Aorta (tissue), 5 donors: ENCODE measurements around the gene MACF1. TPM values are rescaled to one million over a fixed set of nuclear protein-coding genes. Genes with fewer than 3 reads are reported as not detected.
"Not testable (repeated sequence)": the region's sequence is repeated elsewhere in the genome, so short reads cannot be mapped to it uniquely, and the experiment has no call there.

Experiments used
- ATAC-seq: fragments of 200-7000 bp; cut with Tn5 transposase; one replicate; pipeline ENCODE4 v1.9.1; 2022; ENCODE audit warnings: moderate library complexity; ENCODE audit not compliant: low FRiP score
- DNase-seq, 2 donors: peaks; one replicate each; pipeline ENCODE4 v3.0.0-alpha.2; 2020
- H3K27ac ChIP-seq, 2 donors: one replicate each; pipeline ENCODE4 v1.5.1; 2013; ENCODE audit warnings: low read length in 2 of 2, mild to moderate bottlenecking in 2 of 2, moderate library complexity in 2 of 2, control low read depth in 1 of 2, inconsistent platforms in 1 of 2, low read depth in 1 of 2
- H3K27me3 ChIP-seq, 2 donors: one replicate each; pipeline ENCODE4 v1.6.1; 2013; ENCODE audit warnings: control low read depth in 1 of 2, low read length in 1 of 2, mild to moderate bottlenecking in 1 of 2, moderate library complexity in 1 of 2; ENCODE audit not compliant: insufficient read depth in 2 of 2, control insufficient read depth in 1 of 2
- H3K36me3 ChIP-seq, 2 donors: one replicate each; pipeline ENCODE4 v1.6.1; 2013; ENCODE audit warnings: control low read depth in 1 of 2, low read length in 1 of 2, mild to moderate bottlenecking in 1 of 2; ENCODE audit not compliant: insufficient read depth in 2 of 2, control insufficient read depth in 1 of 2
- H3K4me1 ChIP-seq, 2 donors: one replicate each; pipeline ENCODE4 v1.6.1; 2013; ENCODE audit warnings: low read length in 2 of 2, control low read depth in 1 of 2, mild to moderate bottlenecking in 1 of 2, moderate library complexity in 1 of 2; ENCODE audit not compliant: insufficient read depth in 2 of 2, control insufficient read depth in 1 of 2
- H3K4me3 ChIP-seq, 2 donors: one replicate each; pipeline ENCODE4 v1.5.1; 2013; ENCODE audit warnings: low read length in 2 of 2, control low read depth in 1 of 2, mild to moderate bottlenecking in 1 of 2
- H3K9me3 ChIP-seq: one replicate; pipeline ENCODE4 v1.6.1; 2013; ENCODE audit warnings: mild to moderate bottlenecking, low read length; ENCODE audit not compliant: control insufficient read depth
- WGBS, 2 donors: extraction: QIAGEN DNeasy Blood & Tissue Kit; methylation state at CpG; one replicate each; pipeline ENCODE4 v1.1.7; 2013; 5-methylcytosine and 5-hydroxymethylcytosine counted together
- intact Hi-C, 2 donors: fragments of 100-400 bp; cut with DNase I; formaldehyde crosslinking; loops; one replicate each; pipeline versions ENCODE4 v1.14.2 to v1.15.0; 2022
- long read RNA-seq, 2 donors: library from polyadenylated mRNA; unstranded; transcript quantifications; one replicate each; pipeline ENCODE4 v2.0.0, GENCODE V29; 2020 to 2021
- polyA plus RNA-seq, 2 donors: library from polyadenylated mRNA; stranded (reverse); fragments of 200-250 nt; gene quantifications; one replicate each; pipeline ENCODE4 v1.2.3, GENCODE V29; 2013
- total RNA-seq, 2 donors: library from RNA; stranded (reverse); fragmentation: NEBNext Ultra II Directional; extraction: Animal tissue kit (Norgen Biotek cat#: 25700); gene quantifications; one replicate each; pipeline ENCODE4 v1.2.1, GENCODE V29; 2021
- donor health status: healthy with polysubstance abuse.
- donor health status: Bipolar disorder and iron deficiency.
- donor health status: DM: no; HTN: no; CAD: no.
- donor health status: DM: no; HTN: no; CAD: no.
- donor health status: DM: yes; HTN: yes; CAD: no.

The MACF1 gene
- total RNA-seq (100 to 1,000 TPM; 613 to 785 TPM), polyA plus RNA-seq (100 to 1,000 TPM in 1 of 2 donors, 10 to 100 TPM in 1; 38.9 to 159 TPM)
- long read RNA-seq, donor 1, full-length matches to known transcripts, result 5 of 248 reads
- long read RNA-seq, donor 1, partial matches to known transcripts, result 164 of 248 reads
- long read RNA-seq, donor 1, other reads (novel, unspliced or antisense), result 79 of 248 reads
- long read RNA-seq, donor 2, full-length matches to known transcripts, result 4 of 144 reads
- long read RNA-seq, donor 2, partial matches to known transcripts, result 67 of 144 reads
- long read RNA-seq, donor 2, other reads (novel, unspliced or antisense), result 73 of 144 reads

GRCh38 chr1:39204441-39205081, at the start of gene MACF1:
MACF1 (plus strand) TSS chr1:39204695; CDS start chr1:39205023, 328 bp downstream.
- Histone ChIP-seq H3K27ac (peak within 1 kb of the TSS; percentile 77 to 92), H3K4me1 (no peaks in the 10 kb centered on the region), H3K9me3 (no peaks in the 10 kb centered on the region), H3K4me3 (peak within 1 kb of the TSS; percentile 62 to 83), H3K27me3 (no peaks in the 10 kb centered on the region), H3K36me3 (no peaks in the 10 kb centered on the region)
- intact Hi-C loops, result loop anchor here (5.0 kb wide), 1 partner anchor 53 kb away; no protein-coding TSS in a partner anchor
- ATAC-seq (peak; percentile 94), DNase-seq (peak; percentile 83 to 85)
- WGBS, 2 donors, result 0 to 3% methylated on average over 9 of the region's 9 CpGs

- intact Hi-C loops, result no loop called here
- DNase-seq (no peak), ATAC-seq (no peak)
- Histone ChIP-seq H3K27me3 (no peaks in the 10 kb centered on the region), H3K9me3 (no peaks in the 10 kb centered on the region), H3K4me1 (peaks cover 32 to 34% of the 10 kb centered on the region in 2 donors), H3K4me3 (no peak overlapping the region), H3K27ac (no peak overlapping the region), H3K36me3 (no peaks in the 10 kb centered on the region)
These were observed 47.2 kb upstream of the MACF1 start for GRCh38 chr1:39157304-39157703.

- no peak for ATAC-seq
These were observed 46.0 kb upstream of the MACF1 start for GRCh38 chr1:39158327-39159086.

GRCh38 chr1:39159224-39160036, 45.1 kb upstream of the MACF1 start:
- intact Hi-C loops, result no loop called here
- no peak overlapping the region for H3K4me3 ChIP-seq
- DNase-seq, result no peak
- no peak for ATAC-seq
- peaks cover 20 to 22% of the 10 kb centered on the region in 2 donors for H3K4me1 ChIP-seq
- no peaks in the 10 kb centered on the region for H3K9me3 ChIP-seq
- H3K27me3 ChIP-seq, result no peaks in the 10 kb centered on the region
- peak overlapping the region in 1 of 2 donors; percentile 87 for H3K27ac ChIP-seq
- WGBS, 2 donors, result 56 to 72% methylated on average over 1 of the region's 1 CpG
- no peaks in the 10 kb centered on the region for H3K36me3 ChIP-seq

More at GRCh38 chr1:39158327-39159086, 46.0 kb upstream of the MACF1 start:
- H3K9me3 ChIP-seq, result no peaks in the 10 kb centered on the region
- peak overlapping the region in 1 of 2 donors; percentile 87 for H3K27ac ChIP-seq
- DNase-seq, result no peak
- peaks cover 23 to 25% of the 10 kb centered on the region in 2 donors for H3K4me1 ChIP-seq
- no peaks in the 10 kb centered on the region for H3K27me3 ChIP-seq
- 20 to 24% methylated on average over 11 of the region's 11 CpGs for WGBS, 2 donors
- H3K36me3 ChIP-seq, result no peaks in the 10 kb centered on the region
- intact Hi-C loops, result no loop called here
- H3K4me3 ChIP-seq, result no peak overlapping the region

GRCh38 chr1:39160703-39161102, 43.8 kb upstream of the MACF1 start:
- H3K27ac ChIP-seq, result no peak overlapping the region
- intact Hi-C loops, result no loop called here
- no peak for ATAC-seq

GRCh38 chr1:39161811-39162210, 42.7 kb upstream of the MACF1 start:
- ATAC-seq, H3K27me3 ChIP-seq, DNase-seq, H3K36me3 ChIP-seq, H3K27ac ChIP-seq, H3K4me3 ChIP-seq, intact Hi-C loops, H3K9me3 ChIP-seq: not testable (repeated sequence)
- WGBS, 2 donors, result 96 to 98% methylated on average over 7 to 8 of the region's 8 CpGs
- H3K4me1 ChIP-seq, result peaks cover 15 to 21% of the 10 kb centered on the region in 2 donors

More at GRCh38 chr1:39160703-39161102, 43.8 kb upstream of the MACF1 start:
- DNase-seq, result no peak
- Histone ChIP-seq H3K27me3 (no peaks in the 10 kb centered on the region), H3K4me1 (peaks cover 15 to 21% of the 10 kb centered on the region in 2 donors), H3K4me3 (no peak overlapping the region), H3K9me3 (no peaks in the 10 kb centered on the region), H3K36me3 (no peaks in the 10 kb centered on the region)

- no peaks in the 10 kb centered on the region for H3K36me3 ChIP-seq
- H3K4me3 ChIP-seq, result no peak overlapping the region
- no peaks in the 10 kb centered on the region for H3K27me3 ChIP-seq
- H3K4me1 ChIP-seq, result peaks cover 12 to 22% of the 10 kb centered on the region in 2 donors
- ATAC-seq (no peak), DNase-seq (no peak)
- intact Hi-C loops, result no loop called here
- no peak overlapping the region for H3K27ac ChIP-seq
- H3K9me3 ChIP-seq, result no peaks in the 10 kb centered on the region
These were observed 41.0 kb upstream of the MACF1 start for GRCh38 chr1:39163469-39163868.

- intact Hi-C loops, result no loop called here
- Histone ChIP-seq H3K4me1 (peaks cover 14 to 17% of the 10 kb centered on the region in 2 donors), H3K27ac (no peak overlapping the region), H3K27me3 (no peaks in the 10 kb centered on the region), H3K4me3 (no peak overlapping the region), H3K9me3 (no peaks in the 10 kb centered on the region), H3K36me3 (no peaks in the 10 kb centered on the region)
- DNase-seq (no peak), ATAC-seq (no peak)
These were observed 40.2 kb upstream of the MACF1 start for GRCh38 chr1:39164256-39164655.
